ENCODE measurements around the gene CYP11A1. TPM values are rescaled to one million over a fixed set of nuclear protein-coding genes. Genes with fewer than 3 reads are reported as not detected.
A peak's percentile ranks its signal among the peaks of the same experiment; 100 is the strongest.

Gene CYP11A1
- total RNA-seq, 1 experiment from 2014 or later = 1.7 TPM

GRCh38 chr15:74380361-74381189 lies 13.1 kb upstream of the CYP11A1 start:
- Histone ChIP-seq H3K23me2 (ENCODE audit: insufficient read length, low read depth, low read length, poor library complexity, severe bottlenecking) (no peaks in the 10 kb centered on the region), H2AFZ (ENCODE audit: low read length) (no peak overlapping the region), H4K20me1 (ENCODE audit: control insufficient read depth, insufficient read depth, insufficient read length) (no peaks in the 10 kb centered on the region), H3K56ac (ENCODE audit: insufficient read length, low read depth, low read length) (no peak overlapping the region), H3K18ac (ENCODE audit: insufficient read length, low read depth, low read length) (no peak overlapping the region), H3T11ph (ENCODE audit: low read length) (no peak overlapping the region), H2BK5ac (ENCODE audit: insufficient read length, low read length) (no peak overlapping the region), H3K23ac (ENCODE audit: insufficient read length, low read depth, low read length) (no peak overlapping the region), H2BK15ac (ENCODE audit: low read depth, low read length) (no peak overlapping the region), H3K27ac (ENCODE audit: insufficient read length, low read depth, low read length) (no peak overlapping the region), H3K9me3 (ENCODE audit: control insufficient read depth, low read depth, low read length) (no peaks in the 10 kb centered on the region), H3K79me1 (ENCODE audit: insufficient read depth, low read depth, low read length, poor library complexity, severe bottlenecking) (no peaks in the 10 kb centered on the region), H4K8ac (replicated peaks; ENCODE audit: insufficient read length, low read depth, low read length) (no peak overlapping the region), H3K79me2 (ENCODE audit: insufficient read depth, low read length) (no peaks in the 10 kb centered on the region), H3K4me1 (ENCODE audit: insufficient read depth, low read length) (no peaks in the 10 kb centered on the region), H3K4me2 (ENCODE audit: insufficient read depth, insufficient read length, low read length) (no peak overlapping the region), H3K9ac (ENCODE audit: extremely low read depth, insufficient read length, low read length) (no peak overlapping the region), H3K4ac (ENCODE audit: low read depth, low read length) (no peak overlapping the region), H4K5ac (ENCODE audit: insufficient read length, low read depth, low read length) (no peak overlapping the region), H3K14ac (ENCODE audit: insufficient read depth, low read length) (no peak overlapping the region), H2BK12ac (ENCODE audit: insufficient read length, low read depth, low read length) (no peak overlapping the region), H3K27me3 (ENCODE audit: insufficient read depth, low read length) (no peaks in the 10 kb centered on the region), H4K91ac (ENCODE audit: insufficient read length, low read depth, low read length) (no peak overlapping the region), H2BK120ac (ENCODE audit: low read depth, low read length, poor library complexity, severe bottlenecking) (no peak overlapping the region), H2BK20ac (ENCODE audit: low read depth, low read length, poor library complexity, severe bottlenecking) (no peak overlapping the region), H2AK5ac (ENCODE audit: insufficient read length, low read length) (no peak overlapping the region)
- Mint-ChIP-seq H3K27ac (0 out of 7 replicates have a peak overlapping the region, but pooled peaks of 1 of the 3 experiments have one; percentile 28), H3K4me1 (peaks cover 7 to 21% of the 10 kb centered on the region in 2 experiments), H3K9me3 (no peaks in the 10 kb centered on the region), H3K27me3 (ENCODE audit: low read depth) (no peaks in the 10 kb centered on the region; the same call in none of the 2 replicates), H3K36me3 (ENCODE audit: insufficient read depth in 1 of 3, low read depth in 3 of 3) (no peaks in the 10 kb centered on the region), H3K4me3 (peak overlapping the region in 1 of 2 experiments; percentile 20; a peak in 1 of 5 replicates)
- DNase-seq = peak; percentile 31
- WGBS (ENCODE audit: extremely low coverage, insufficient read length, low lambda C conversion rate) = no CpG with 5 or more reads among the region's 12 CpGs
- no peak for TF ChIP-seq CTCF (conservative IDR thresholded peaks at IDR 0.05)
